A673 (cell line): ENCODE measurements around the gene SH3D19. TPM values are rescaled to one million over a fixed set of nuclear protein-coding genes. Genes with fewer than 3 reads are reported as not detected.

Experiments used
- BruUV-seq: library from RNA; stranded (reverse); fragments of 400-500 nt; replicated peaks from 2 replicates; lab custom pipeline; 2021; lab: Mats Ljungman, UMichigan
- CTCF ChIA-PET: fragments of 300-600 bp; sonication (Branson Sonifier 250); formaldehyde crosslinking; loops from one replicate; lab custom pipeline; 2022; ENCODE audit warnings: antibody characterized with exemption; lab: Charles Lee
- POLR2A ChIA-PET: fragments of 300-600 bp; sonication (Branson Sonifier 250); formaldehyde crosslinking; loops from one replicate; lab custom pipeline; 2022; ENCODE audit warnings: antibody characterized with exemption; ENCODE audit not compliant: low non-redundant PET; lab: Charles Lee
- DNase-seq: peaks from one replicate; pipeline ENCODE4 v3.0.0-alpha.2; 2015; ENCODE audit warnings: low spot score
- H3K27ac ChIP-seq: fragments of 200-600 bp; sonication (generic); 2 replicates; pipeline ENCODE4 v1.5.1; 2016; ENCODE audit warnings: mixed run types, low read depth, mild to moderate bottlenecking, mixed read lengths, antibody characterized with exemption, low read length; ENCODE audit not compliant: poor library complexity, severe bottlenecking
- H3K27me3 ChIP-seq: fragments of 200-600 bp; sonication (generic); replicated peaks from 2 replicates; pipeline ENCODE4 v1.6.1; 2017; ENCODE audit warnings: mixed run types, low read depth, mild to moderate bottlenecking, mixed read lengths, antibody characterized with exemption, low read length; ENCODE audit not compliant: insufficient read depth, poor library complexity
- H3K36me3 ChIP-seq: fragments of 200-600 bp; sonication (generic); 2 replicates; pipeline ENCODE4 v1.6.1; 2016; ENCODE audit warnings: mixed run types, mild to moderate bottlenecking, mixed read lengths, antibody characterized with exemption, low read length; ENCODE audit not compliant: insufficient read depth, poor library complexity, severe bottlenecking
- H3K4me1 ChIP-seq: fragments of 200-600 bp; sonication (generic); 2 replicates; pipeline ENCODE4 v1.6.1; 2017; ENCODE audit warnings: mixed run types, mild to moderate bottlenecking, mixed read lengths, antibody characterized with exemption, low read length; ENCODE audit not compliant: insufficient read depth, poor library complexity, severe bottlenecking
- H3K4me3 ChIP-seq: fragments of 200-600 bp; sonication (generic); 2 replicates; pipeline ENCODE4 v1.5.1; 2016; ENCODE audit warnings: low read depth, mixed run types, mild to moderate bottlenecking, mixed read lengths, low read length; ENCODE audit not compliant: poor library complexity, severe bottlenecking
- H3K9me3 ChIP-seq: fragments of 200-600 bp; sonication (generic); 2 replicates; pipeline ENCODE4 v1.6.1; 2016; ENCODE audit warnings: mixed run types, low read depth, mild to moderate bottlenecking, mixed read lengths, antibody characterized with exemption, low read length; ENCODE audit not compliant: poor library complexity, severe bottlenecking
- EZH2 ChIP-seq: fragments of 200-600 bp; sonication (generic); IDR thresholded peaks from 2 replicates; pipeline ENCODE4 v1.6.1; 2017; ENCODE audit warnings: borderline replicate concordance, low read depth, mild to moderate bottlenecking, mixed read lengths, antibody characterized with exemption, low read length; ENCODE audit not compliant: poor library complexity, severe bottlenecking
- intact Hi-C: fragments of 100-400 bp; cut with micrococcal nuclease; formaldehyde crosslinking; loops from one replicate; pipeline ENCODE4 v1.10.0; 2022; ENCODE audit not compliant: unreplicated experiment
- total RNA-seq: library from RNA; stranded (reverse); gene quantifications from 2 replicates; pipeline ENCODE4 v1.2.3, GENCODE V29; 2021
- TF ChIP-seq, protein P1 (sequence below): fragments of 300-800, 200-600 bp; sonication (generic); conservative IDR thresholded peaks from 2 replicates; pipeline ENCODE4 v1.5.1; 2017; ENCODE audit warnings: low read depth, mild to moderate bottlenecking, antibody characterized with exemption, low read length, moderate library complexity, mixed read lengths

Gene SH3D19
- total RNA-seq, 1 experiment from 2014 or later = 0.86 TPM

DNA sequence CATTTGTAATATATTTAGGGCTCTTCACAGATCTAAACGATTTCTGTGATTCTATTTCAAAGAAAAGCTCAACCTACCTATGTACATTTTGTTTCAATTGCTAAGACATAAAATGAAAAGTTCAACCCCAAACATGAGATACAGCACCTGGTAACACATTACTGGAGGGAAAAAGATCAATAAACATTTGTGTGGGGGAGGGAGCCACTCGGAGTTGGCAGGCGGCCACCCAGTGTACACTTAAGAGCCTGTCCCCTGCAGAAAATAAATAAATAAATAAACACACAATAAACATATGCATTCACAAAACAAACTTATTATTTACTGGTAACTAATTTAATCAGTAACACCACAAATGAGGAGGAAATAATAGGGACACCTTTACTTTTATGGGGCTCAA is 29.2 kb downstream of the SH3D19 start:
- DNase-seq = no peak
- no peak for TF ChIP-seq EZH2
- TF ChIP-seq, protein P1, sequence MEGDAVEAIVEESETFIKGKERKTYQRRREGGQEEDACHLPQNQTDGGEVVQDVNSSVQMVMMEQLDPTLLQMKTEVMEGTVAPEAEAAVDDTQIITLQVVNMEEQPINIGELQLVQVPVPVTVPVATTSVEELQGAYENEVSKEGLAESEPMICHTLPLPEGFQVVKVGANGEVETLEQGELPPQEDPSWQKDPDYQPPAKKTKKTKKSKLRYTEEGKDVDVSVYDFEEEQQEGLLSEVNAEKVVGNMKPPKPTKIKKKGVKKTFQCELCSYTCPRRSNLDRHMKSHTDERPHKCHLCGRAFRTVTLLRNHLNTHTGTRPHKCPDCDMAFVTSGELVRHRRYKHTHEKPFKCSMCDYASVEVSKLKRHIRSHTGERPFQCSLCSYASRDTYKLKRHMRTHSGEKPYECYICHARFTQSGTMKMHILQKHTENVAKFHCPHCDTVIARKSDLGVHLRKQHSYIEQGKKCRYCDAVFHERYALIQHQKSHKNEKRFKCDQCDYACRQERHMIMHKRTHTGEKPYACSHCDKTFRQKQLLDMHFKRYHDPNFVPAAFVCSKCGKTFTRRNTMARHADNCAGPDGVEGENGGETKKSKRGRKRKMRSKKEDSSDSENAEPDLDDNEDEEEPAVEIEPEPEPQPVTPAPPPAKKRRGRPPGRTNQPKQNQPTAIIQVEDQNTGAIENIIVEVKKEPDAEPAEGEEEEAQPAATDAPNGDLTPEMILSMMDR = no peak
- BruUV-seq = no TSS peak
- Histone ChIP-seq H3K27me3 (no peaks in the 10 kb centered on the region), H3K27ac (no peak overlapping the region), H3K4me3 (no peak overlapping the region), H3K4me1 (peaks cover 8% of the 10 kb centered on the region), H3K9me3 (no peaks in the 10 kb centered on the region), H3K36me3 (no peaks in the 10 kb centered on the region)
- intact Hi-C loops = no loop called here
- POLR2A ChIA-PET = no interaction called here
- CTCF ChIA-PET = no interaction called here

DNA sequence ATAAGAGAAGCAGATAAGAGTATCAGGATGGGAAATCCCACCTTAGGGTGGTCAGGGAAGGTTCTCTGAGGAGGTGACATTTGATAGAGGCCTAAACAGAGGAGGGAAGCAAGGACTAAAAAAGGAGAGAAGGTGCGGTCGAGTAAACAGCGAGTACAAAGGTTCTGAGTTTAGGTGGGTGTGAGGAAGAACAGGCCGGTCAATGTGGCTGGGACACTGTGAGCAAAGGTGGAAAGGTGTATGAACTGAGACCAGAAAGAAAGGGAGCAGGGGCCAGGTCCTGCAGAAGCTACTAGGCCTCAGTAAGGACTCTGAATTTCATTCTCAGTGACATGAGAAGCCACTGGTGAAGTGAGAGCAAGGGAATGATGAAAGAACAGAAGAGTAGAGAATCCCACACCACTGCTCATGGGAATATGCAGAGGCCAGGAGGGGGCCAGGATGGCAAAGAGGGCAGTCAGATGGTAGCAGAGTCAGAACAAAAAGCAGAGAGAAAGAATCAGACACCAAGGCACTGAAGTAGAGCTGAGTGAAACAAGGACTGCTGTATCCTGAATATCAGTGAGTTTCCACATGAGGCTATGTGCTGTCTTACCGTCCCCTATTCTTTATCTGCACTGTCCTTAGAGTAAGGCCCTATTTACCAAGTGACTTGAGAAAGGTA is 30.4 kb downstream of the SH3D19 start:
- no peak for TF ChIP-seq EZH2
- TF ChIP-seq, protein P1 = no peak
- Histone ChIP-seq H3K36me3 (no peaks in the 10 kb centered on the region), H3K4me1 (peaks cover 10% of the 10 kb centered on the region), H3K27ac (no peak overlapping the region), H3K4me3 (no peak overlapping the region), H3K27me3 (no peaks in the 10 kb centered on the region), H3K9me3 (no peaks in the 10 kb centered on the region)
- DNase-seq = no peak
- ChIA-PET CTCF (no interaction called here), POLR2A (no interaction called here)
- intact Hi-C loops = no loop called here
- no TSS peak for BruUV-seq

DNA sequence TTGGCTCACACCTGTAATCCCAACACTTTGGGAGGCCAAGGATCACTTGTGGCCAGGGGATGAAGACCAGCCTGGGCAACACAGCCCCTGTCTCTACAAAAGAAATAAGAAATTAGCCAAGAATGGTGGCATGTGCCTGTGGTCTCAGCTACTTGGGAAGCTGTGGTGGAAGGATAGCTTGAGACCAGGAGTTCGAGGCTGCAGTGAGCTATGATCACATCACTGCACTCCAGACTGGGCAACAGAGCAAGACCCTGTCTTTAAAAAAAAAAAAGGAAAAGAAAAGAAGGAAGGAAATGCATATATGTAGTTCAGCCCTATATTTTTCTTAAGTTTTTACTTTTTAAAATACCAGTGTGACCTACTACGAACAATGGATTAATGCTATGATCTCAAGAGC is 33.4 kb downstream of the SH3D19 start:
- DNase-seq = no peak
- intact Hi-C loops = no loop called here
- Histone ChIP-seq H3K36me3 (no peaks in the 10 kb centered on the region), H3K4me3 (no peak overlapping the region), H3K27ac (no peak overlapping the region), H3K9me3 (no peaks in the 10 kb centered on the region), H3K27me3 (no peaks in the 10 kb centered on the region), H3K4me1 (peaks cover 10% of the 10 kb centered on the region)
- POLR2A ChIA-PET = interaction anchor here (0.5 kb wide), 1 partner anchor 27 kb away, joined by 9 read pairs; no protein-coding TSS in a partner anchor
- CTCF ChIA-PET = no interaction called here
- no peak for TF ChIP-seq EZH2
- TF ChIP-seq, protein P1 = no peak
- BruUV-seq = no TSS peak
